GM12878 (cell line): ENCODE results near the gene NFATC2. TPM values are rescaled to one million over a fixed set of nuclear protein-coding genes. Genes with fewer than 3 reads are reported as not detected.

Source experiments
- ASH2L ChIP-seq: fragments of 300-600, 200-600 bp; sonication (generic); IDR thresholded peaks from 2 replicates; pipeline ENCODE4 v1.6.1; 2017; ENCODE audit warnings: low read depth, mild to moderate bottlenecking, borderline replicate concordance
- BMI1 ChIP-seq: fragments of 450-650 bp; IDR thresholded peaks from 2 replicates; pipeline ENCODE4 v1.6.1; 2016; ENCODE audit warnings: mild to moderate bottlenecking, moderate library complexity, borderline replicate concordance
- CHD1 ChIP-seq: IDR thresholded peaks from 2 replicates; pipeline ENCODE4 v1.6.1; 2012; ENCODE audit warnings: low read depth, low read length, improper control_type of control experiment
- EGR1 ChIP-seq, 2 experiments: IDR thresholded peaks; 1 replicate in 1 of 2; 2 replicates in 1 of 2; pipeline ENCODE4 v1.6.1; 2011 to 2012; ENCODE audit warnings: low read depth in 2 of 2, low read length in 2 of 2, borderline replicate concordance in 1 of 2, mild to moderate bottlenecking in 1 of 2, moderate library complexity in 1 of 2
- FOXM1 ChIP-seq: IDR thresholded peaks from 2 replicates; pipeline ENCODE4 v1.6.1; 2012; ENCODE audit warnings: low read depth, mild to moderate bottlenecking, inconsistent platforms, low read length, moderate library complexity
- GATAD2B ChIP-seq: fragments of 450-650 bp; conservative IDR thresholded peaks from 2 replicates; pipeline ENCODE4 v1.6.1; 2017; ENCODE audit warnings: low read depth, mild to moderate bottlenecking, moderate library complexity
- HDGF ChIP-seq: fragments of 450-650 bp; IDR thresholded peaks from 2 replicates; pipeline ENCODE4 v1.6.1; 2016; ENCODE audit warnings: antibody characterized with exemption
- IKZF1 ChIP-seq: fragments of 450-650 bp; conservative IDR thresholded peaks from 2 replicates; pipeline ENCODE4 v1.6.1; 2017; ENCODE audit warnings: antibody characterized with exemption, mild to moderate bottlenecking
- IKZF2 ChIP-seq, 2 experiments: fragments of 450-650 bp; IDR thresholded peaks; 2 replicates each; pipeline ENCODE4 v1.6.1; 2017; ENCODE audit warnings: mild to moderate bottlenecking in 2 of 2, moderate library complexity in 2 of 2
- IRF3 ChIP-seq: fragments of 450-650 bp; IDR thresholded peaks from 2 replicates; pipeline ENCODE4 v1.6.1; 2014; ENCODE audit warnings: mild to moderate bottlenecking
- KLF5 ChIP-seq: fragments of 450-650 bp; IDR thresholded peaks from 2 replicates; pipeline ENCODE4 v1.6.1; 2014; ENCODE audit warnings: mild to moderate bottlenecking; ENCODE audit not compliant: partially characterized antibody
- MEF2A ChIP-seq: IDR thresholded peaks from 2 replicates; pipeline ENCODE4 v1.6.1; 2011; ENCODE audit warnings: low read depth, mild to moderate bottlenecking, low read length, moderate library complexity; ENCODE audit not compliant: insufficient read depth
- MXI1 ChIP-seq: fragments of 150-350 bp; IDR thresholded peaks from 2 replicates; pipeline ENCODE4 v1.6.1; 2011; ENCODE audit warnings: low read depth, mild to moderate bottlenecking, inconsistent platforms, low read length, improper control_type of control experiment
- NFXL1 ChIP-seq: fragments of 450-650 bp; IDR thresholded peaks from 2 replicates; pipeline ENCODE4 v1.6.1; 2017; ENCODE audit warnings: antibody characterized with exemption, mild to moderate bottlenecking, borderline replicate concordance
- NFYA ChIP-seq: IDR thresholded peaks from 2 replicates; pipeline ENCODE4 v1.6.1; 2011; ENCODE audit warnings: low read depth, mild to moderate bottlenecking, low read length, improper control_type of control experiment, borderline replicate concordance
- PRDM15 ChIP-seq: fragments of 450-650 bp; formaldehyde crosslinking; IDR thresholded peaks from 2 replicates; pipeline ENCODE4 v1.4.0; 2020; ENCODE audit warnings: mild to moderate bottlenecking, moderate library complexity
- RUNX3 ChIP-seq: IDR thresholded peaks from 2 replicates; pipeline ENCODE4 v1.6.1; 2012; ENCODE audit warnings: low read length, inconsistent platforms
- SREBF1 ChIP-seq: IDR thresholded peaks from 2 replicates; pipeline ENCODE4 v1.6.1; 2012; ENCODE audit warnings: mild to moderate bottlenecking, low read length
- SREBF2 ChIP-seq: IDR thresholded peaks from 2 replicates; pipeline ENCODE4 v1.6.1; 2012; ENCODE audit warnings: mild to moderate bottlenecking, low read length
- STAT3 ChIP-seq: IDR thresholded peaks from 2 replicates; pipeline ENCODE4 v1.6.1; 2011; ENCODE audit warnings: low read depth, low read length, improper control_type of control experiment
- YY1 ChIP-seq: IDR thresholded peaks from 2 replicates; pipeline ENCODE4 v1.6.1; 2011; ENCODE audit warnings: low read depth, mild to moderate bottlenecking, low read length
- ZBTB4 ChIP-seq: fragments of 450-650 bp; formaldehyde crosslinking; IDR thresholded peaks from 2 replicates; pipeline ENCODE4 v1.4.0; 2022; ENCODE audit warnings: mild to moderate bottlenecking, moderate library complexity
- ZNF622 ChIP-seq: fragments of 450-650 bp; IDR thresholded peaks from 2 replicates; pipeline ENCODE4 v1.6.1; 2017; ENCODE audit warnings: mild to moderate bottlenecking, inconsistent platforms
- ZZZ3 ChIP-seq: IDR thresholded peaks from 2 replicates; pipeline ENCODE4 v1.6.1; 2011; ENCODE audit warnings: low read depth; ENCODE audit not compliant: control insufficient read depth, insufficient read length
- polyA plus RNA-seq, 11 experiments: library from polyadenylated mRNA; depleted of rRNA in 4 of 11; unstranded in 6 of 11; stranded (reverse) in 5 of 11; fragments of >200 nt; fragmentation: Nextera tagmentation in 4 of 11; fragmentation: Illumina TruSeq in 1 of 11; extraction: Ambion mirVana in 4 of 11; extraction: Trizol in 1 of 11; gene quantifications; 1 replicate in 1 of 11; 2 replicates in 10 of 11; pipeline versions ENCODE4 v1.2.1 to v1.2.3, GENCODE V29; 2011 to 2016; ENCODE audit warnings: inconsistent platforms in 2 of 11, missing spikeins in 2 of 11, low read depth in 1 of 11
- total RNA-seq, 4 experiments: library from RNA; depleted of rRNA in 3 of 4; stranded (reverse); fragments of >200 nt in 3 of 4; fragmentation: Illumina TruSeq in 1 of 4; extraction: Trizol in 1 of 4; gene quantifications; 2 replicates each; pipeline versions ENCODE4 v1.2.1 to v1.2.3, GENCODE V29; 2013 to 2021

The NFATC2 gene
- total and polyA plus RNA-seq, 10 of the 15 experiments (the other 5 are each of a cell fraction or from before 2014, with no cell fraction given) = 3.3 to 20.0 (median 7.3) TPM

GRCh38 chr20:51541189-51542032 lies 1.1 kb downstream of the NFATC2 start (continued):
- no peak for TF ChIP-seq IRF3
- no peak for TF ChIP-seq STAT3
- no peak for TF ChIP-seq MEF2A
- 0 out of 2 replicates have a peak, but pooled peaks have one; percentile 23 for TF ChIP-seq CHD1
- TF ChIP-seq BMI1 = no peak
- TF ChIP-seq IKZF1 = peak; percentile 51; the same call in 1 of the 2 replicates
- TF ChIP-seq ASH2L = no peak
- TF ChIP-seq RUNX3 = peak; percentile 16; the same call in 1 of the 2 replicates
- TF ChIP-seq NFXL1 = peak; percentile 24; the same call in 1 of the 2 replicates
- no peak for TF ChIP-seq ZBTB4
- no peak for TF ChIP-seq PRDM15 (CRISPR knock-in tag)
- no peak for TF ChIP-seq SREBF2
- no peak for TF ChIP-seq EGR1 (IDR thresholded peaks at IDR 0.05; ENCODE audit: borderline replicate concordance in 1 of 2, low read depth in 2 of 2, low read length in 2 of 2)
- no peak for TF ChIP-seq YY1
- TF ChIP-seq MXI1 = peak; percentile 87
- TF ChIP-seq ZNF622 = no peak
- no peak for TF ChIP-seq SREBF1
- TF ChIP-seq FOXM1 = no peak
- TF ChIP-seq KLF5 = no peak
- no peak for TF ChIP-seq HDGF
- TF ChIP-seq IKZF2 (IDR thresholded peaks at IDR 0.05) = peak in 1 of 2 experiments; percentile 74; a peak in 2 of 4 replicates
- TF ChIP-seq ZZZ3 = no peak
- no peak for TF ChIP-seq GATAD2B
- TF ChIP-seq NFYA = no peak
